Nephron (organoid): ENCODE results near the gene CD244.

Experiments
- H3K27ac Mint-ChIP-seq, 3 experiments: 2 replicates each; pipeline ENCODE4 v1.8.0; 2020; ENCODE audit warnings: mixed read lengths in 3 of 3, mild to moderate bottlenecking in 2 of 3, moderate library complexity in 1 of 3
- H3K27me3 Mint-ChIP-seq: 2 replicates; pipeline ENCODE4 v1.8.0; 2021; ENCODE audit warnings: low read depth, mild to moderate bottlenecking, moderate library complexity, mixed read lengths
- H3K36me3 Mint-ChIP-seq: 2 replicates; pipeline ENCODE4 v1.8.0; 2020; ENCODE audit warnings: low read depth, mixed read lengths
- H3K4me1 Mint-ChIP-seq: 2 replicates; pipeline ENCODE4 v1.8.0; 2020; ENCODE audit warnings: mixed read lengths
- H3K4me3 Mint-ChIP-seq, 3 experiments: 2 replicates each; pipeline ENCODE4 v1.8.0; 2020; ENCODE audit warnings: mild to moderate bottlenecking in 3 of 3, mixed read lengths in 3 of 3, moderate library complexity in 2 of 3
- H3K9me3 Mint-ChIP-seq: 2 replicates; pipeline ENCODE4 v1.8.0; 2020; ENCODE audit warnings: mixed read lengths
- CTCF ChIP-seq, 3 experiments: fragments of 200-600 bp; sonication (generic); IDR thresholded peaks; one replicate each; pipeline ENCODE4 v1.5.0; 2021; ENCODE audit warnings: antibody characterized with exemption in 3 of 3; ENCODE audit not compliant: unreplicated experiment in 3 of 3

The CD244 gene

GRCh38 chr1:160846281-160846680 is 16.4 kb downstream of the CD244 start:
- Mint-ChIP-seq H3K27me3 (no peaks in the 10 kb centered on the region), H3K27ac (no peak overlapping the region), H3K4me3 (no peak overlapping the region), H3K9me3 (no peaks in the 10 kb centered on the region), H3K36me3 (no peaks in the 10 kb centered on the region), H3K4me1 (no peaks in the 10 kb centered on the region)
- TF ChIP-seq CTCF (IDR thresholded peaks at IDR 0.05; ENCODE audit: unreplicated experiment in 3 of 3), result no peak

DNA sequence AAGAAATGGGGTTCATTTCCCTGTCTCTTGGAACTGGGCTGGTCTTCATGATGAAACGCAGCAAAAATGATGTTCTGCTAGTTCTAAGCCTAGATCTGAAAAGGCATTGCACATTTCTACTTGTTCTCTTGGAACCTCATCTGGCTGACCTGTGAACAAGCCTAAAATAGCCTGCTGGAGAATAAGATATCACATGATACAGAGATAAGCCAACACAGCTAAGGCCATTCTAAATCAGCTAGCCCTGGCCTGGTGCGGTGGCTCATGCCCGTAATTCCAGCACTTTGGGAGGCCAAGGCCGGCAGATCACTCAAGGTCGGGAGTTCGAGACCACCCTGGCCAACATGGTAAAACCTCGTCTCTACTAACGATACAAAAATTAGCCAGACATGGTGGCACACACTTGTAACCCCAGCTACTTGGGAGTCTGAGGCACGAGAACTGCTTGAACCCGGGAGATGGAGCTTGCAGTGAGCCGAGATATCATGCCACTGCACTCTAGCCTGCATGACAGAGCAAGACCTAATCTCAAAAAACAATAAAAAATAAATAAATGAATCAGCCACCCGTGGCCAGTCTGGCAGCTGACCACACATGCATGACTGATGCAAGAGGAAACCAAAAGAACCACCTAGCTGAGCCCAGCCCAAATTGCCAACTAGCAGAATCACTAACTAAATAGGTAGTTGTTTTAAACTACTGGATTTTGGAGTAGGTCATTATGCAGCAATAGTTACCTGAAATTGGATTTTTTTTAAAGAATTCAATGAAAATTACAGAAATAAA is 18.0 kb downstream of the CD244 start:
- H3K4me3 Mint-ChIP-seq, result no peak overlapping the region

GRCh38 chr1:160841079-160841478 is 21.6 kb downstream of the CD244 start:
- H3K27ac Mint-ChIP-seq, result no peak overlapping the region
- no peak overlapping the region for H3K4me3 Mint-ChIP-seq
- no peaks in the 10 kb centered on the region for H3K4me1 Mint-ChIP-seq
- peaks cover under 1% of the 10 kb centered on the region for H3K27me3 Mint-ChIP-seq
- H3K9me3 Mint-ChIP-seq, result no peaks in the 10 kb centered on the region
- no peak for TF ChIP-seq CTCF (IDR thresholded peaks at IDR 0.05; ENCODE audit: unreplicated experiment in 3 of 3)
- H3K36me3 Mint-ChIP-seq, result no peaks in the 10 kb centered on the region

More for the DNA sequence above, 18.0 kb downstream of the CD244 start:
- H3K27me3 Mint-ChIP-seq, result no peaks in the 10 kb centered on the region
- H3K36me3 Mint-ChIP-seq, result no peaks in the 10 kb centered on the region
- no peaks in the 10 kb centered on the region for H3K9me3 Mint-ChIP-seq
- H3K4me1 Mint-ChIP-seq, result no peaks in the 10 kb centered on the region
- no peak overlapping the region for H3K27ac Mint-ChIP-seq
- no peak for TF ChIP-seq CTCF (IDR thresholded peaks at IDR 0.05; ENCODE audit: unreplicated experiment in 3 of 3)

DNA sequence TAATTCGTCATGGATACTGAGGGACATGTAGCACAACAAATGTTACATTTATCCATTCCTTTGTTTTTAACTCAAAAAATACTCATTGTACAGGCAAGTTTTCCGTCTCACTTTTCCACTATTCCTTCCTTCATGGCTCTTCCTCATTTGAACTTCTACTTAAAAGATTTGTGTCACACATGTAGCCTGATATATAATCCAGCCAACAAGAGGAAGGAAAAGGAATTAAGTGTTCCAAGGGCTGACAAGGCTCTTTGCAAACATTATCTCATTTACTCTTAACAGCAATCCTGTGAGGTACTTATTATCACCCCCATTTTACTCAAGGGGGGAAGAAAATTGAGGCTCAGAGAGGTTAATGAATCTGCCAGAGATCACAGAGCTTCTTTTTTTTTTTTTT is 22.9 kb downstream of the CD244 start:
- H3K9me3 Mint-ChIP-seq, result no peaks in the 10 kb centered on the region
- H3K27ac Mint-ChIP-seq, result no peak overlapping the region
- H3K36me3 Mint-ChIP-seq, result no peaks in the 10 kb centered on the region

GRCh38 chr1:160838888-160839287 is 23.8 kb downstream of the CD244 start:
- no peaks in the 10 kb centered on the region for H3K36me3 Mint-ChIP-seq
- no peak overlapping the region for H3K27ac Mint-ChIP-seq
- H3K27me3 Mint-ChIP-seq, result peaks cover 5% of the 10 kb centered on the region

More for the DNA sequence above, 22.9 kb downstream of the CD244 start:
- Mint-ChIP-seq H3K4me3 (no peak overlapping the region), H3K27me3 (peaks cover 5% of the 10 kb centered on the region), H3K4me1 (no peaks in the 10 kb centered on the region)
- no peak for TF ChIP-seq CTCF (IDR thresholded peaks at IDR 0.05; ENCODE audit: unreplicated experiment in 3 of 3)

More at GRCh38 chr1:160838888-160839287, 23.8 kb downstream of the CD244 start:
- TF ChIP-seq CTCF (IDR thresholded peaks at IDR 0.05; ENCODE audit: unreplicated experiment in 3 of 3), result no peak
- Mint-ChIP-seq H3K9me3 (no peaks in the 10 kb centered on the region), H3K4me3 (no peak overlapping the region), H3K4me1 (no peaks in the 10 kb centered on the region)
